Measurements from ENCODE around the gene MRAS. TPM values are rescaled to one million over a fixed set of nuclear protein-coding genes. Genes with fewer than 3 reads are reported as not detected.

The MRAS gene
- total RNA-seq, 1 donor from 2014 or later: 41.5 TPM

- no peak overlapping the region for H3K27ac Mint-ChIP-seq (ENCODE audit: unreplicated experiment)
- H3K36me3 Mint-ChIP-seq (ENCODE audit: unreplicated experiment): no peaks in the 10 kb centered on the region
- no peak for TF ChIP-seq CTCF (IDR thresholded peaks at IDR 0.05; ENCODE audit: partially characterized antibody, unreplicated experiment)
- no peaks in the 10 kb centered on the region for H3K27me3 Mint-ChIP-seq (ENCODE audit: unreplicated experiment)
- H3K9me3 Mint-ChIP-seq (ENCODE audit: unreplicated experiment): peaks cover 2% of the 10 kb centered on the region
- H3K4me1 Mint-ChIP-seq (ENCODE audit: low read depth, unreplicated experiment): peaks cover 4% of the 10 kb centered on the region
- no peak for DNase-seq
- no peak overlapping the region for H3K4me3 Mint-ChIP-seq (ENCODE audit: unreplicated experiment)
Observed at GRCh38 chr3:138366006-138366759, 17.8 kb downstream of the MRAS start.

GRCh38 chr3:138367326-138367850, 19.0 kb downstream of the MRAS start:
- DNase-seq: no peak
- Mint-ChIP-seq H3K27ac (ENCODE audit: unreplicated experiment) (no peak overlapping the region), H3K4me1 (ENCODE audit: low read depth, unreplicated experiment) (peaks cover 2% of the 10 kb centered on the region), H3K9me3 (ENCODE audit: unreplicated experiment) (peaks cover 2% of the 10 kb centered on the region), H3K4me3 (ENCODE audit: unreplicated experiment) (no peak overlapping the region), H3K27me3 (ENCODE audit: unreplicated experiment) (no peaks in the 10 kb centered on the region), H3K36me3 (ENCODE audit: unreplicated experiment) (no peaks in the 10 kb centered on the region)
- no peak for TF ChIP-seq CTCF (IDR thresholded peaks at IDR 0.05; ENCODE audit: partially characterized antibody, unreplicated experiment)

- Mint-ChIP-seq H3K4me1 (ENCODE audit: low read depth, unreplicated experiment) (peaks cover 2% of the 10 kb centered on the region), H3K36me3 (ENCODE audit: unreplicated experiment) (no peaks in the 10 kb centered on the region), H3K4me3 (ENCODE audit: unreplicated experiment) (no peak overlapping the region), H3K27me3 (ENCODE audit: unreplicated experiment) (no peaks in the 10 kb centered on the region), H3K9me3 (ENCODE audit: unreplicated experiment) (peaks cover 2% of the 10 kb centered on the region), H3K27ac (ENCODE audit: unreplicated experiment) (no peak overlapping the region)
- no peak for DNase-seq
- TF ChIP-seq CTCF (IDR thresholded peaks at IDR 0.05; ENCODE audit: partially characterized antibody, unreplicated experiment): no peak
Observed at GRCh38 chr3:138367911-138368310, 19.5 kb downstream of the MRAS start.

- H3K27ac Mint-ChIP-seq (ENCODE audit: unreplicated experiment): no peak overlapping the region
- peaks cover 2% of the 10 kb centered on the region for H3K4me1 Mint-ChIP-seq (ENCODE audit: low read depth, unreplicated experiment)
- H3K36me3 Mint-ChIP-seq (ENCODE audit: unreplicated experiment): no peaks in the 10 kb centered on the region
- H3K27me3 Mint-ChIP-seq (ENCODE audit: unreplicated experiment): no peaks in the 10 kb centered on the region
- DNase-seq: no peak
- peaks cover 2% of the 10 kb centered on the region for H3K9me3 Mint-ChIP-seq (ENCODE audit: unreplicated experiment)
- no peak overlapping the region for H3K4me3 Mint-ChIP-seq (ENCODE audit: unreplicated experiment)
- TF ChIP-seq CTCF (IDR thresholded peaks at IDR 0.05; ENCODE audit: partially characterized antibody, unreplicated experiment): no peak
Observed at GRCh38 chr3:138369151-138369900, 20.9 kb downstream of the MRAS start.

GRCh38 chr3:138370321-138370720, 21.9 kb downstream of the MRAS start:
- TF ChIP-seq CTCF (IDR thresholded peaks at IDR 0.05; ENCODE audit: partially characterized antibody, unreplicated experiment): no peak
- Mint-ChIP-seq H3K36me3 (ENCODE audit: unreplicated experiment) (no peaks in the 10 kb centered on the region), H3K27me3 (ENCODE audit: unreplicated experiment) (peaks cover 2% of the 10 kb centered on the region)

More at GRCh38 chr3:138370321-138370720, 21.9 kb downstream of the MRAS start:
- H3K4me3 Mint-ChIP-seq (ENCODE audit: unreplicated experiment): no peak overlapping the region
- H3K9me3 Mint-ChIP-seq (ENCODE audit: unreplicated experiment): peaks cover 2% of the 10 kb centered on the region
- no peak for DNase-seq
- H3K4me1 Mint-ChIP-seq (ENCODE audit: low read depth, unreplicated experiment): peaks cover 2% of the 10 kb centered on the region
- H3K27ac Mint-ChIP-seq (ENCODE audit: unreplicated experiment): no peak overlapping the region

Data from glutamatergic neuron (in vitro differentiated cells).